H1 (cell line): Measurements from ENCODE around the gene GPA33. TPM values are rescaled to one million over a fixed set of nuclear protein-coding genes. Genes with fewer than 3 reads are reported as not detected.

Experiments
- CTCF ChIA-PET: fragments of 300-600 bp; sonication (Branson Sonifier 250); formaldehyde crosslinking; loops from one replicate; lab custom pipeline; 2021; ENCODE audit not compliant: partially characterized antibody; lab: Charles Lee
- POLR2A ChIA-PET: fragments of 300-600 bp; sonication (Branson Sonifier 250); formaldehyde crosslinking; loops from one replicate; lab custom pipeline; 2021; ENCODE audit warnings: inconsistent platforms; ENCODE audit not compliant: partially characterized antibody; lab: Charles Lee
- DNase-seq, 2 experiments: peaks; one replicate each; pipeline versions ENCODE4 v3.0.0 to v3.0.0-alpha.2; 2010 to 2022; ENCODE audit warnings: low spot score in 2 of 2, low read depth in 1 of 2, mixed read lengths in 1 of 2
- FAIRE-seq: peaks from 2 replicates; lab custom pipeline; 2011; peaks lifted over from hg19 to GRCh38; lab: Jason Lieb, UNC
- H2AFZ ChIP-seq: 2 replicates; pipeline ENCODE4 v1.8.1; 2012; ENCODE audit warnings: low read length, inconsistent platforms
- H2AK5ac ChIP-seq: 2 replicates; pipeline ENCODE4 v1.6.1; 2013; ENCODE audit warnings: low read depth, low read length
- H2BK120ac ChIP-seq: replicated peaks from 2 replicates; pipeline ENCODE3; 2013; ENCODE audit warnings: low read depth, low read length, inconsistent platforms
- H2BK12ac ChIP-seq: 2 replicates; pipeline ENCODE4 v1.6.1; 2013; ENCODE audit warnings: low read depth, low read length
- H2BK15ac ChIP-seq: 2 replicates; pipeline ENCODE4 v1.6.1; 2013; ENCODE audit warnings: low read length
- H2BK20ac ChIP-seq: 2 replicates; pipeline ENCODE4 v1.6.1; 2013; ENCODE audit warnings: low read length
- H2BK5ac ChIP-seq: 2 replicates; pipeline ENCODE4 v1.6.1; 2013; ENCODE audit warnings: low read depth, low read length
- H3K14ac ChIP-seq: 2 replicates; pipeline ENCODE4 v1.6.1; 2013; ENCODE audit warnings: inconsistent platforms; ENCODE audit not compliant: insufficient read length
- H3K18ac ChIP-seq: 2 replicates; pipeline ENCODE4 v1.6.1; 2013; ENCODE audit warnings: low read length; ENCODE audit errors: extremely low read depth
- H3K23ac ChIP-seq: 2 replicates; pipeline ENCODE4 v1.6.1; 2013; ENCODE audit warnings: inconsistent platforms; ENCODE audit not compliant: insufficient read length
- H3K23me2 ChIP-seq: 2 replicates; pipeline ENCODE4 v1.6.1; 2013; ENCODE audit warnings: low read depth, low read length
- H3K27ac ChIP-seq: 2 replicates; pipeline ENCODE4 v1.6.1; 2011; ENCODE audit warnings: low read depth, low read length, inconsistent platforms
- H3K27me3 ChIP-seq, 4 experiments: replicated peaks in 1 of 4; 1 replicate in 1 of 4; 2 replicates in 3 of 4; pipeline versions ENCODE4 v1.6.1 to v1.8.1; 2011 to 2013; ENCODE audit warnings: low read length in 3 of 4, mild to moderate bottlenecking in 3 of 4, inconsistent platforms in 2 of 4, mixed read lengths in 2 of 4, moderate library complexity in 1 of 4; ENCODE audit not compliant: control insufficient read depth in 3 of 4, insufficient read depth in 3 of 4; ENCODE audit errors: extremely low read depth in 1 of 4
- H3K36me3 ChIP-seq, 4 experiments: 2 replicates each; pipeline versions ENCODE4 v1.6.1 to v1.8.1; 2011 to 2013; ENCODE audit warnings: mild to moderate bottlenecking in 4 of 4, low read length in 3 of 4, moderate library complexity in 2 of 4, control low read depth in 1 of 4, inconsistent platforms in 1 of 4; ENCODE audit not compliant: insufficient read depth in 4 of 4, control insufficient read depth in 2 of 4
- H3K4ac ChIP-seq: replicated peaks from 2 replicates; pipeline ENCODE3; 2013; ENCODE audit warnings: low read length, low read depth, mixed read lengths, inconsistent platforms; ENCODE audit not compliant: insufficient read length
- H3K4me1 ChIP-seq, 4 experiments: replicated peaks in 1 of 4; 1 replicate in 1 of 4; 2 replicates in 3 of 4; pipeline versions ENCODE4 v1.6.1 to v1.8.1; 2011 to 2013; ENCODE audit warnings: low read length in 3 of 4, inconsistent platforms in 2 of 4, mixed read lengths in 1 of 4; ENCODE audit not compliant: insufficient read depth in 4 of 4, control insufficient read depth in 3 of 4
- H3K4me2 ChIP-seq, 2 experiments: 2 replicates each; pipeline versions ENCODE4 v1.6.1 to v1.8.1; 2011 to 2013; ENCODE audit warnings: low read depth in 2 of 2, low read length in 2 of 2, control low read depth in 1 of 2, inconsistent platforms in 1 of 2, mild to moderate bottlenecking in 1 of 2; ENCODE audit not compliant: insufficient read depth in 1 of 2
- H3K4me3 ChIP-seq, 4 experiments: fragments of 200-600, 300-600 bp in 1 of 4; sonication (generic), shearing (Covaris generic), sonication (Bioruptor Twin) in 1 of 4; 2 replicates each; pipeline versions ENCODE4 v1.5.1 to v1.8.1; 2011 to 2016; ENCODE audit warnings: low read length in 4 of 4, low read depth in 3 of 4, control low read depth in 2 of 4, inconsistent platforms in 2 of 4, mild to moderate bottlenecking in 2 of 4, mixed read lengths in 1 of 4, moderate library complexity in 1 of 4; ENCODE audit not compliant: insufficient read depth in 2 of 4; ENCODE audit errors: extremely low read depth in 1 of 4
- H3K56ac ChIP-seq: replicated peaks from 2 replicates; pipeline ENCODE3; 2013; ENCODE audit warnings: low read depth, mild to moderate bottlenecking, mixed read lengths, low read length, inconsistent platforms; ENCODE audit not compliant: insufficient read length
- H3K79me1 ChIP-seq: 2 replicates; pipeline ENCODE4 v1.6.1; 2013; ENCODE audit warnings: low read depth, low read length, control low read depth
- H3K79me2 ChIP-seq, 2 experiments: 2 replicates each; pipeline versions ENCODE4 v1.6.1 to v1.8.1; 2012 to 2013; ENCODE audit warnings: low read length in 2 of 2, mild to moderate bottlenecking in 2 of 2, inconsistent platforms in 1 of 2; ENCODE audit not compliant: insufficient read depth in 2 of 2, control insufficient read depth in 1 of 2
- H3K9ac ChIP-seq, 4 experiments: replicated peaks in 1 of 4; 1 replicate in 1 of 4; 2 replicates in 3 of 4; pipeline versions ENCODE4 v1.6.1 to v1.8.1; 2011 to 2013; ENCODE audit warnings: low read depth in 3 of 4, low read length in 3 of 4, control low read depth in 2 of 4, mild to moderate bottlenecking in 2 of 4, moderate library complexity in 2 of 4, inconsistent platforms in 1 of 4; ENCODE audit errors: extremely low read depth in 1 of 4
- H3K9me3 ChIP-seq, 2 experiments: 2 replicates each; pipeline versions ENCODE4 v1.6.1 to v1.8.1; 2012 to 2013; ENCODE audit warnings: mild to moderate bottlenecking in 2 of 2, moderate library complexity in 2 of 2, control low read depth in 1 of 2, inconsistent platforms in 1 of 2, low read depth in 1 of 2, low read length in 1 of 2, mixed read lengths in 1 of 2; ENCODE audit not compliant: insufficient read depth in 2 of 2
- H4K20me1 ChIP-seq, 2 experiments: replicated peaks in 1 of 2; 2 replicates each; pipeline versions ENCODE3 to v1.8.1; 2011 to 2013; ENCODE audit warnings: inconsistent platforms in 2 of 2, low read length in 2 of 2, mild to moderate bottlenecking in 1 of 2; ENCODE audit not compliant: insufficient read depth in 2 of 2, control insufficient read depth in 1 of 2
- H4K5ac ChIP-seq: 2 replicates; pipeline ENCODE4 v1.6.1; 2013; ENCODE audit warnings: low read length, low read depth, mixed read lengths, inconsistent platforms; ENCODE audit not compliant: insufficient read length
- H4K8ac ChIP-seq: 2 replicates; pipeline ENCODE4 v1.8.0; 2013; ENCODE audit warnings: mild to moderate bottlenecking, moderate library complexity, low read length, inconsistent platforms; ENCODE audit not compliant: insufficient read depth; ENCODE audit errors: extremely low read depth
- H4K91ac ChIP-seq: replicated peaks from 2 replicates; pipeline ENCODE3; 2013; ENCODE audit warnings: low read length, mixed read lengths, inconsistent platforms; ENCODE audit not compliant: insufficient read length
- CTCF ChIP-seq, 3 experiments: IDR thresholded peaks; 1 replicate in 2 of 3; 2 replicates in 1 of 3; pipeline versions ENCODE4 v1.5.1 to v1.6.1; 2011; ENCODE audit warnings: low read length in 3 of 3, mild to moderate bottlenecking in 3 of 3, inconsistent platforms in 2 of 3, low read depth in 1 of 3, moderate library complexity in 1 of 3; ENCODE audit not compliant: insufficient read depth in 1 of 3; ENCODE audit errors: control extremely low read depth in 1 of 3
- GTF2F1 ChIP-seq: IDR thresholded peaks from 2 replicates; pipeline ENCODE4 v1.6.1; 2012; ENCODE audit warnings: low read depth, low read length, improper control_type of control experiment, borderline replicate concordance
- POU5F1 ChIP-seq: IDR thresholded peaks from 2 replicates; pipeline ENCODE4 v1.6.1; 2011; ENCODE audit warnings: low read depth, mild to moderate bottlenecking, low read length, moderate library complexity
- SAP30 ChIP-seq: fragments of 300-600 bp; sonication (generic); IDR thresholded peaks from 2 replicates; pipeline ENCODE4 v1.7.1; 2012; ENCODE audit warnings: low read length, moderate library complexity, mild to moderate bottlenecking, inconsistent platforms; ENCODE audit not compliant: insufficient read depth, insufficient replicate concordance
- WGBS, 2 experiments: shearing (Covaris generic) in 1 of 2; methylation state at CpG; one replicate each; pipeline versions ENCODE4 v1.1.6 to v1.1.7; 2013 to 2015; ENCODE audit warnings: low lambda C conversion rate in 2 of 2, mixed read lengths in 2 of 2, inconsistent platforms in 1 of 2, low coverage in 1 of 2, missing lambda C conversion rate in 1 of 2; ENCODE audit not compliant: insufficient replicate concordance in 2 of 2, insufficient coverage in 1 of 2, insufficient read length in 1 of 2; ENCODE audit errors: extremely low coverage in 1 of 2, missing lambda C conversion rate in 1 of 2; 5-methylcytosine and 5-hydroxymethylcytosine counted together
- polyA plus RNA-seq, 7 experiments: library from polyadenylated mRNA; depleted of rRNA in 3 of 7; stranded (reverse) in 5 of 7; unstranded in 2 of 7; fragments of >200 nt in 5 of 7; fragments of 200-250 nt in 2 of 7; gene quantifications; 1 replicate in 5 of 7; 2 replicates in 1 of 7; 4 replicates in 1 of 7; pipeline versions ENCODE4 v1.2.1 to v1.2.3, GENCODE V29; 2011 to 2013; ENCODE audit warnings: missing spikeins in 2 of 7, mixed read lengths in 2 of 7
- total RNA-seq: library from RNA; stranded (reverse); fragmentation: NEBNext Ultra II Directional; extraction: Animal tissue kit (Norgen Biotek cat#: 25700); gene quantifications from 2 replicates; pipeline ENCODE4 v1.2.1, GENCODE V29; 2021

Gene GPA33
- total and polyA plus RNA-seq, 2 of the 8 experiments (the other 6 are each of a cell fraction or from before 2014, with no cell fraction given) = 0.19 to 0.67 TPM

- no peaks in the 10 kb centered on the region for H4K20me1 ChIP-seq
- no peak overlapping the region for H3K56ac ChIP-seq
- H3K27ac ChIP-seq = no peak overlapping the region
- no peaks in the 10 kb centered on the region for H3K9me3 ChIP-seq
- H3K23me2 ChIP-seq = no peaks in the 10 kb centered on the region
- H3K4me1 ChIP-seq = no peaks in the 10 kb centered on the region
- no peak overlapping the region for H4K91ac ChIP-seq
- no peak overlapping the region for H2AK5ac ChIP-seq
- no peak overlapping the region for H3K9ac ChIP-seq
- TF ChIP-seq SAP30 (no peak), CTCF (IDR thresholded peaks at IDR 0.05; ENCODE audit: control extremely low read depth in 1 of 3, insufficient read depth in 1 of 3, low read depth in 1 of 3, low read length in 3 of 3) (no peak), GTF2F1 (no peak), POU5F1 (no peak)
- TF ChIP-seq, all 59 proteins: peak for 0
- Histone ChIP-seq H3K79me1 (no peaks in the 10 kb centered on the region), H3K4me3 (no peak overlapping the region), H2BK120ac (no peak overlapping the region), H3K18ac (no peak overlapping the region), H2BK12ac (no peak overlapping the region), H2BK5ac (no peak overlapping the region), H4K5ac (no peak overlapping the region), H2BK20ac (no peak overlapping the region), H3K27me3 (no peaks in the 10 kb centered on the region), H3K36me3 (no peaks in the 10 kb centered on the region), H3K4ac (no peak overlapping the region), H2BK15ac (no peak overlapping the region), H2AFZ (no peak overlapping the region), H3K79me2 (no peaks in the 10 kb centered on the region), H3K23ac (no peak overlapping the region), H3K4me2 (no peak overlapping the region), H3K14ac (no peak overlapping the region), H4K8ac (no peak overlapping the region)
- no peak for FAIRE-seq
- DNase-seq = no peak
- ChIA-PET POLR2A (no interaction called here), CTCF (no interaction called here)
- 94% methylated on average over 2 of the region's 2 CpGs; no CpG with 5 or more reads in 1 of the 2 experiments for WGBS, 2 experiments
Measured at GRCh38 chr1:167003711-167004110, 86.5 kb downstream of the GPA33 start.
